ENCODE measurements around the gene SAMD4A.

SAMD4A gene

DNA sequence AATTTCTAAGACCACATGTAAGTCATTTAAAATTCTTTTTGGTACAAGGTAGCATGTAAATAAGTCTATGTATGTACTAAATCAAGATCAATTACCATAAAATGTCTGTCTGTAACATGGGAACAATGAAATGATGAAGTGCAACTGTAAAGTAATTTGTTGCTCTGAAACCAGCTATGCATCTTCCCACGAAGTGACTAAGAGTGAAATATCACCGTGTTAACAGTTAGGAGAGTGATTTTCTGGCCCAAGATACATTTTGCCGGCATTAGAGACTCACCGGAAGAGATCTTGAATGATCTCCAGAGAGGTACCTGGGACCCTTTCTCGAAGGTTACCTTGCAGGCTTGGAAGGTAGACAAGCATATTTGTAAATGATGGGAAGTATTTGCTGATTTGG, 105.8 kb downstream of the SAMD4A start:
- Mint-ChIP-seq H3K27ac (peak overlapping the region; percentile 21 to 90 (median 89)), H3K4me1 (peaks cover 90% of the 10 kb centered on the region), H3K4me3 (no peak overlapping the region), H3K9me3 (no peaks in the 10 kb centered on the region), H3K27me3 (ENCODE audit: low read depth) (no peaks in the 10 kb centered on the region), H3K36me3 (ENCODE audit: low read depth) (no peaks in the 10 kb centered on the region)
- TF ChIP-seq, protein P1, sequence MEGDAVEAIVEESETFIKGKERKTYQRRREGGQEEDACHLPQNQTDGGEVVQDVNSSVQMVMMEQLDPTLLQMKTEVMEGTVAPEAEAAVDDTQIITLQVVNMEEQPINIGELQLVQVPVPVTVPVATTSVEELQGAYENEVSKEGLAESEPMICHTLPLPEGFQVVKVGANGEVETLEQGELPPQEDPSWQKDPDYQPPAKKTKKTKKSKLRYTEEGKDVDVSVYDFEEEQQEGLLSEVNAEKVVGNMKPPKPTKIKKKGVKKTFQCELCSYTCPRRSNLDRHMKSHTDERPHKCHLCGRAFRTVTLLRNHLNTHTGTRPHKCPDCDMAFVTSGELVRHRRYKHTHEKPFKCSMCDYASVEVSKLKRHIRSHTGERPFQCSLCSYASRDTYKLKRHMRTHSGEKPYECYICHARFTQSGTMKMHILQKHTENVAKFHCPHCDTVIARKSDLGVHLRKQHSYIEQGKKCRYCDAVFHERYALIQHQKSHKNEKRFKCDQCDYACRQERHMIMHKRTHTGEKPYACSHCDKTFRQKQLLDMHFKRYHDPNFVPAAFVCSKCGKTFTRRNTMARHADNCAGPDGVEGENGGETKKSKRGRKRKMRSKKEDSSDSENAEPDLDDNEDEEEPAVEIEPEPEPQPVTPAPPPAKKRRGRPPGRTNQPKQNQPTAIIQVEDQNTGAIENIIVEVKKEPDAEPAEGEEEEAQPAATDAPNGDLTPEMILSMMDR (IDR thresholded peaks at IDR 0.05; ENCODE audit: unreplicated experiment in 3 of 3), result no peak

- Mint-ChIP-seq H3K27ac (peak overlapping the region; percentile 21 to 90 (median 89)), H3K4me1 (peaks cover 90% of the 10 kb centered on the region), H3K27me3 (ENCODE audit: low read depth) (no peaks in the 10 kb centered on the region), H3K4me3 (peak overlapping the region in 1 of 3 experiments; percentile 45), H3K9me3 (no peaks in the 10 kb centered on the region), H3K36me3 (ENCODE audit: low read depth) (no peaks in the 10 kb centered on the region)
- TF ChIP-seq, protein P1 (IDR thresholded peaks at IDR 0.05; ENCODE audit: unreplicated experiment in 3 of 3), result no peak
Measured at GRCh38 chr14:54673193-54674045, 106.5 kb downstream of the SAMD4A start.

GRCh38 chr14:54674046-54674741, 107.3 kb downstream of the SAMD4A start:
- Mint-ChIP-seq H3K4me1 (peaks cover 89% of the 10 kb centered on the region), H3K36me3 (ENCODE audit: low read depth) (no peaks in the 10 kb centered on the region), H3K27me3 (ENCODE audit: low read depth) (no peaks in the 10 kb centered on the region), H3K9me3 (no peaks in the 10 kb centered on the region), H3K27ac (peak overlapping the region; percentile 21 to 90 (median 89)), H3K4me3 (peak overlapping the region in 1 of 3 experiments; percentile 16)
- TF ChIP-seq, protein P1 (IDR thresholded peaks at IDR 0.05; ENCODE audit: unreplicated experiment in 3 of 3), result no peak

DNA sequence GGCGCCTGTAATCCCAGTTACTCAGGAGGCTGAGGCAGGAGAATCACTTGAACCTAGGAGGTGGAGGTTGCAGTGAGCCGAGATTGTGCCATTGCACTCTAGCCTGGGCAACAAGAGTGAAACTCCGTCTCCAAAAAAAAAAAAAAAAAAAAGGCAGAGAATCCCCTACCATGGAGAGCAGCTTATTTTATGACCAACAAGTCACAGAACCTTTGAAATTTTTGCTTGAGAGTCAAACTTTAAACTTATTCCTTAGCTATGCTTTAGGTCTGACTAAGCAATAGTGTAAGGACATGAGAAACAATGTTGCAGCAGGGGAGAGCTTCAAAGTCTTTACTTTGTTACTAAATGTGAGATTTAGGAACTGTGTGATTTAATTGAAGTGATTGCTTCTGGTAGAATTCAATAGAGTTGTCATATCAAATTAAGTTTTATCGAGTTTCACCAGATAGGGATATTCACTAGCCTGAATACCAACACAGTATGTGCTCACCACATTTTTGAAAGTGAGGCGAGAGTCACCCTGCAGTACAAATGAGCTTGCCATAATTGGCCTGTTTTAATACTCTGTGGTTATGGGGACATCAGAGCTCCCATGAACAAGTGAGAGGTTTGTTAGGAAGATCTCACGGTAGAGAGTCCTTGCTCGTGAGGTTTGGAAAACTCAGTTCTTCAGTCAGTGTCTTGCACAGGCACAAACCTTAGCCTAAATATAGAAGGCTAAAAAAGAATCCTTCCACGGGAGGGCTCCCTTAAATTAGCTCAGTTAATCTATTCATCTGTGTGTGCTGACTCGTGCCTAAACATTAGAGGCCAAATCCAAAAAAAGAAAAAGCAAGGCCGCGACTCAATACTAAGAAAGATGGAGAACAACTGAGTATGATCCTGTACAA, 108.6 kb downstream of the SAMD4A start:
- Mint-ChIP-seq H3K4me1 (peaks cover 91% of the 10 kb centered on the region), H3K27ac (peak overlapping the region in 2 of 3 experiments; percentile 52 to 79), H3K27me3 (ENCODE audit: low read depth) (no peaks in the 10 kb centered on the region), H3K9me3 (no peaks in the 10 kb centered on the region), H3K36me3 (ENCODE audit: low read depth) (no peaks in the 10 kb centered on the region), H3K4me3 (peak overlapping the region in 1 of 3 experiments; percentile 59)
- TF ChIP-seq, protein P1 (IDR thresholded peaks at IDR 0.05; ENCODE audit: unreplicated experiment in 3 of 3), result no peak

- Mint-ChIP-seq H3K4me1 (peaks cover 91% of the 10 kb centered on the region), H3K9me3 (no peaks in the 10 kb centered on the region), H3K27me3 (ENCODE audit: low read depth) (no peaks in the 10 kb centered on the region), H3K4me3 (no peak overlapping the region), H3K27ac (peak overlapping the region; percentile 5 to 43 (median 27)), H3K36me3 (ENCODE audit: low read depth) (no peaks in the 10 kb centered on the region)
- TF ChIP-seq, protein P1 (IDR thresholded peaks at IDR 0.05; ENCODE audit: unreplicated experiment in 3 of 3), result no peak
Measured at GRCh38 chr14:54676812-54677708, 110.1 kb downstream of the SAMD4A start.
